ENCODE results near the gene APOBEC3H. TPM values are rescaled to one million over a fixed set of nuclear protein-coding genes. Genes with fewer than 3 reads are reported as not detected.

Gene APOBEC3H
- polyA plus RNA-seq, 1 donor = 0.42 TPM

DNA sequence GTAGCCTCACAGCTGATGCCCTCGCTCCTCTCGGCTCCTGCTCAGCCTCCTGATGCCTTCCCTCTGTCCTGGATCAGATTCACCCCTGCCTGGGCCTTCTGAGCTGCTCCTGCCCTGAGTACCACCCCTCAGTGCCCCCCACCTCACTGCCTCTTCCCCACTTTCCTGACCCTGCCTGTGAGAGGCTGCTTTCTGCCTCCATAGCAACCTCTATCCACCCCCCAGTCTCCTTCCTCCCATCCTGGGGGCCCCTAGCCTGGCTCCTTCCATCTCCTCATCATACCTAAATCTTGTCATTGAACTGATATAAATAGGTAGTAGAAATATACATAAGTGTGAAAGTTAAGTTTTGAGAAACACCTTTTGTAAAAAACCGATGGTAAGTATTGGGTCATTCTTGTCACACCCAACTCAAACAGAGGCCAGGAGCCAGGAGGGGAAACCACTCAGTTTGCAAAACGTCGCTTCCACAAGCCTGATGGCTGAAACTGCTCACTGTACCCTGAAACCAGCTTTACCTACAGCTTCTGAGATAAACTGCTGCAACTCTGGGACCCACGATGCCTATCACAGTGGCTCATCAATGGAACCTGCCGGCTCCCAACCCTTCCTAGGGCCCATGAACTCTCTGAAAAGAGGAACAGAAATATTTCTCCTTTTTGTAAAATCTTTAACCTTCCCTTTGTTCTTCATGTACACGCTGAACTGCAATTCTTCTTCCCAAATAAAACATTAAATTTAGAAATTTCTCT lies 4.8 kb upstream of the APOBEC3H start:
- H3K4me3 ChIP-seq (ENCODE audit: low read length) = no peak overlapping the region
- no peaks in the 10 kb centered on the region for H3K9me3 ChIP-seq (ENCODE audit: control insufficient read depth, low read depth, low read length)
- WGBS (ENCODE audit: insufficient coverage, low lambda C conversion rate) = 100% methylated on average over 1 of the region's 8 CpGs
- H3K27ac ChIP-seq (ENCODE audit: low read length) = no peak overlapping the region
- no peaks in the 10 kb centered on the region for H3K27me3 ChIP-seq (ENCODE audit: control insufficient read depth, insufficient read depth, low read length)
- no peaks in the 10 kb centered on the region for H3K36me3 ChIP-seq (ENCODE audit: control insufficient read depth, insufficient read depth, low read length)
- no peaks in the 10 kb centered on the region for H3K4me1 ChIP-seq (ENCODE audit: control insufficient read depth, insufficient read depth, low read length)
- no peak for DNase-seq

DNA sequence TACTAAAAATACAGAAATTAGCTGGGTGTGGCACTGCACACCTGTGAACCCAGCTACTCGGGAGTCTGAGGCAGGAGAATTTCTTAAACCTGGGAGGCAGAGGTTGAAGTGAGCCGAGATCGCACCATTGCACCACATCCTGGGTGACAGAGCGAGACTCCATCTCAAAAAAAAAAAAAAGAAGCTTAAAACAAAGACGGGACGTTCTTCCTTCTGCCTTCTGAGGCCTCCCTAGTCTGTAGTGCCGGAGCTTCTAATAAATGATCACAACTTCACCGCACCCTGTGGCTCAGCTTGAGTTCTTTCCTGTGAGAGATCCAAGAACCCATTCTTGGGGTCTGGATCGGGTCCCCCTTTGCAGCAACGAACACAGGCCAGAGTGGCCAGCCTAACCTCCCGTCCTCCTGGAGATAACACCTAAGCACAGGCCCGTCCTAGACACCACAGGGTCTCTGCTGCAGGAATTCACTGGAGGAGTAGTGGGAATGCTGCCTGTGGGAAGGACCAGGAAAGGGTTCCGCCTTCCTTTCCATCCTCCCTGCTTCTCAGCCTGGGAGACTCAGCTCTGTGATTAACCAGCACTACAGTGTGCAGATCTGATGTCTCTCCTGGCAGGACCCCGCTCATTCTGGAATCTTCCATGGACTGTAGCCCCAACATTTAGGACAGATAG lies 2.2 kb upstream of the APOBEC3H start:
- no CpG with 5 or more reads among the region's 14 CpGs for WGBS (ENCODE audit: insufficient coverage, low lambda C conversion rate)
- Histone ChIP-seq H3K9me3 (ENCODE audit: control insufficient read depth, low read depth, low read length) (no peaks in the 10 kb centered on the region), H3K27ac (ENCODE audit: low read length) (no peak overlapping the region), H3K27me3 (ENCODE audit: control insufficient read depth, insufficient read depth, low read length) (no peaks in the 10 kb centered on the region), H3K36me3 (ENCODE audit: control insufficient read depth, insufficient read depth, low read length) (no peaks in the 10 kb centered on the region), H3K4me1 (ENCODE audit: control insufficient read depth, insufficient read depth, low read length) (no peaks in the 10 kb centered on the region), H3K4me3 (ENCODE audit: low read length) (no peak overlapping the region)
- no peak for DNase-seq

DNA sequence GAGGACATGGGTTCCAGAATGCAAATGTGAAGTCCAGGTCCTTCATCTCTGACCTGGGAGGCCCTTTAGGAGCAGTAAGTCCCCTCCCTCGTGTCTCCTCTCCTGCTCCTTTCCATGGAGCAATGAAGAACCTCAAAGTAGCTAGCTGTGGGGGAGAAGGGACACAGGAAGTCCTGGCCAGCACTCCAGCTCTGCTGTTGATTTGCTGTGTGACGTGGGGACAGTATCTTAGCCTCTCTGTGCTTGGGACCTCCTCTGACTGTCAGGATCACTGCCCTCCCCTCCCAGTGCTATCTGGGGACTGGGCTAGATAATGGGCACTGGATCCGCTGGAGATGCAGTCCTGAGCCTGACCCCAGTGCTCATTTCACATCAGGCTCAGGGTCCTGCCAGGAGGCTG lies 1.1 kb upstream of the APOBEC3H start:
- WGBS (ENCODE audit: insufficient coverage, low lambda C conversion rate) = no CpG with 5 or more reads among the region's 3 CpGs
- H3K36me3 ChIP-seq (ENCODE audit: control insufficient read depth, insufficient read depth, low read length) = no peaks in the 10 kb centered on the region
- no peak overlapping the region for H3K4me3 ChIP-seq (ENCODE audit: low read length)

DNA sequence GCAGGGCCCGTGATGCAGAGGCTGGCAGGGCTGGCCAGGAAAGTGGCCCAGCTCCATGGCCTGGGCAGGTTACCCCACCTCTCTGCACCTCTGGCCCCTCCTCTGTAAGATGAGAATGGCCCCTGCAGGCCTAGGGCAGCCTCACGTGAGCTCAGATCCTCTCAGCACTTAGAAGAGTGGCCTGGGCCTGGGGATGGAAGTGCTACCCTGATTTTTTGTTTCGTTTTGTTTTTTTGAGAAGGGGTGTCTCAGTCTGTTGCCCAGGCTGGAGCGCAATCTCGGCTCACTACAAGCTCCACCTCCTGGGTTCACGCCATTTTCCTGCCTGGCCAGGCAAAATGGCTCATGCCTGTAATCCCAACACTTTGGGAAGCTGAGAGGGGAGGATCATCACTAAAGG lies 982 bp downstream of the APOBEC3H start:
- no CpG with 5 or more reads among the region's 6 CpGs for WGBS (ENCODE audit: insufficient coverage, low lambda C conversion rate)
- Histone ChIP-seq H3K9me3 (ENCODE audit: control insufficient read depth, low read depth, low read length) (no peaks in the 10 kb centered on the region), H3K27me3 (ENCODE audit: control insufficient read depth, insufficient read depth, low read length) (no peaks in the 10 kb centered on the region), H3K27ac (ENCODE audit: low read length) (no peak overlapping the region), H3K4me3 (ENCODE audit: low read length) (no peak overlapping the region), H3K4me1 (ENCODE audit: control insufficient read depth, insufficient read depth, low read length) (no peaks in the 10 kb centered on the region), H3K36me3 (ENCODE audit: control insufficient read depth, insufficient read depth, low read length) (no peaks in the 10 kb centered on the region)
- DNase-seq = no peak

More for the DNA sequence above, 1.1 kb upstream of the APOBEC3H start:
- Histone ChIP-seq H3K4me1 (ENCODE audit: control insufficient read depth, insufficient read depth, low read length) (no peaks in the 10 kb centered on the region), H3K9me3 (ENCODE audit: control insufficient read depth, low read depth, low read length) (no peaks in the 10 kb centered on the region), H3K27me3 (ENCODE audit: control insufficient read depth, insufficient read depth, low read length) (no peaks in the 10 kb centered on the region), H3K27ac (ENCODE audit: low read length) (no peak overlapping the region)
- no peak for DNase-seq

DNA sequence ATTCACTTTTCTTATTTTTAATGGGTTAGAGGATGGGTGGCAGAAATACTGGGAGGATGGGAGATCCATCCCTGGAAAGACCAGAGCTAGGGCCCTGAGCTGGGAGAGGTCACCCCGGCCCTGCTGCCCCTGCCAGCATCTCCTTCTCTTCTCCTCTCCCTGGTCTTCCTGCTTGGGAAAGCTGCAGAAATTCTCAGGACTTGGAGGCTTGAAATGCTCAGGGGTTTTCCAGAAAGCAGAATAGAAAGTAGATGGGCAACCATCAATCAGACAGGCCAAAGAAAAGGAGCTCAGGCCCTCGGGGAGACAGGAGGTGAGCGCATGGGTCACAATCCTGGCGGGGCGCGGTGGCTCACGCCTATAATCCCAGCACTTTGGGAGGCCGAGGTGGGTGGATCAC lies 1.5 kb downstream of the APOBEC3H start:
- H3K4me1 ChIP-seq (ENCODE audit: control insufficient read depth, insufficient read depth, low read length) = no peaks in the 10 kb centered on the region
- no peak overlapping the region for H3K27ac ChIP-seq (ENCODE audit: low read length)
- no peaks in the 10 kb centered on the region for H3K9me3 ChIP-seq (ENCODE audit: control insufficient read depth, low read depth, low read length)
- H3K27me3 ChIP-seq (ENCODE audit: control insufficient read depth, insufficient read depth, low read length) = no peaks in the 10 kb centered on the region
- H3K36me3 ChIP-seq (ENCODE audit: control insufficient read depth, insufficient read depth, low read length) = no peaks in the 10 kb centered on the region
- WGBS (ENCODE audit: insufficient coverage, low lambda C conversion rate) = 80% methylated on average over 1 of the region's 8 CpGs
- DNase-seq = no peak
- H3K4me3 ChIP-seq (ENCODE audit: low read length) = no peak overlapping the region

DNA sequence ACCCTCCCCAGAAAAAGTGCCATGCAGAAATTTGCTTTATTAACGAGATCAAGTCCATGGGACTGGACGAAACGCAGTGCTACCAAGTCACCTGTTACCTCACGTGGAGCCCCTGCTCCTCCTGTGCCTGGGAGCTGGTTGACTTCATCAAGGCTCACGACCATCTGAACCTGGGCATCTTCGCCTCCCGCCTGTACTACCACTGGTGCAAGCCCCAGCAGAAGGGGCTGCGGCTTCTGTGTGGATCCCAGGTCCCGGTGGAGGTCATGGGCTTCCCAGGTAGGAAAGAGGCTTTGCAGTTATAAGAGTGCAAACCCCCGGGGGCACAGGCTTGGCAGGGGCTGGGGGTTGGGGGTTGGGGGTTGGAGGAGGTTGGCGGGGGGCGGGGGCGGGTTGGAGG lies 4.2 kb downstream of the APOBEC3H start:
- no peak overlapping the region for H3K27ac ChIP-seq (ENCODE audit: low read length)
- H3K36me3 ChIP-seq (ENCODE audit: control insufficient read depth, insufficient read depth, low read length) = no peaks in the 10 kb centered on the region
- no CpG with 5 or more reads among the region's 13 CpGs for WGBS (ENCODE audit: insufficient coverage, low lambda C conversion rate)
- no peaks in the 10 kb centered on the region for H3K27me3 ChIP-seq (ENCODE audit: control insufficient read depth, insufficient read depth, low read length)
- no peaks in the 10 kb centered on the region for H3K9me3 ChIP-seq (ENCODE audit: control insufficient read depth, low read depth, low read length)
- H3K4me1 ChIP-seq (ENCODE audit: control insufficient read depth, insufficient read depth, low read length) = no peaks in the 10 kb centered on the region
- DNase-seq = no peak
- no peak overlapping the region for H3K4me3 ChIP-seq (ENCODE audit: low read length)

DNA sequence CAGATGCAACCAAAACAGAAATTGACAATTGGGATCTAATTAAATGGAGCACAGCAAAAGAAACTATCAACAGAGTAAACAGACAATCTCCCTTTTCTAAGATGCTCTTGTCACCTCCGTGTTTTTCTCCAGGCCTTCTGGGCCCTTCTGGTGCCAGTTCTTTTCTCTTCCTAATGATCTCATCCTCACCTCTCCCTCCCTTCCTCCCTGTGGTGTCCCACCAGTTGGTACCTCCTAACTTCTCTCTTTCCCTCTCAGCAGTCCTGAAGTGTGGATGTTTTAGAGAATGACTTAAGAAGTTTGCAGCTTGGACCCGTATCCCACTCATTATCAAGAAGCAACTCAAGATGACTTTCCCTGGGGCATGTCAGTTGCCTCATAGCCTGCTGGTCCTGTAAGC lies 6.4 kb downstream of the APOBEC3H start:
- no peaks in the 10 kb centered on the region for H3K9me3 ChIP-seq (ENCODE audit: control insufficient read depth, low read depth, low read length)
- no peak overlapping the region for H3K4me3 ChIP-seq (ENCODE audit: low read length)
- H3K27ac ChIP-seq (ENCODE audit: low read length) = no peak overlapping the region
- H3K36me3 ChIP-seq (ENCODE audit: control insufficient read depth, insufficient read depth, low read length) = no peaks in the 10 kb centered on the region
- no peaks in the 10 kb centered on the region for H3K4me1 ChIP-seq (ENCODE audit: control insufficient read depth, insufficient read depth, low read length)
- no peaks in the 10 kb centered on the region for H3K27me3 ChIP-seq (ENCODE audit: control insufficient read depth, insufficient read depth, low read length)
- WGBS (ENCODE audit: insufficient coverage, low lambda C conversion rate) = 56% methylated on average over 1 of the region's 2 CpGs
- no peak for DNase-seq

DNA sequence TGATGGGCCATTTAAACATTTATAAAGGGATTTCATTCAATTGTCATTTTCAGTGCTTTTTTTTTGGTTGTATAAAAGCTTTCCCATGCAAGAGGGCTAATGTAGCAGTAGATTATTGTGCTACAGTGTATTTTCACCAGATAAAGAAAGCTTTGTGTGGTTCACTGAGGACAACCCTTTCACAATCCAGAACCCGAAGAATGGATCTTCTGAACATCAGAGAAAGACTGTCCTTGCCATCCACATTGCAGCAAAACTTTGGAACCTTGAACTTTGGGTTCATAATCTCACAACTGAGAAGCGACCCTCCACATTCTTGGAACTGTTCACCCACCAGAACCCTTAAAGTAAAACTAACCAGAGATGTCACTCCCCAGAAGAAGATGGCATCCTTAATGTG lies 9.3 kb downstream of the APOBEC3H start:
- Histone ChIP-seq H3K9me3 (ENCODE audit: control insufficient read depth, low read depth, low read length) (no peaks in the 10 kb centered on the region), H3K4me1 (ENCODE audit: control insufficient read depth, insufficient read depth, low read length) (no peaks in the 10 kb centered on the region), H3K27ac (ENCODE audit: low read length) (no peak overlapping the region), H3K36me3 (ENCODE audit: control insufficient read depth, insufficient read depth, low read length) (no peaks in the 10 kb centered on the region), H3K27me3 (ENCODE audit: control insufficient read depth, insufficient read depth, low read length) (no peaks in the 10 kb centered on the region), H3K4me3 (ENCODE audit: low read length) (no peak overlapping the region)
- no CpG with 5 or more reads among the region's 2 CpGs for WGBS (ENCODE audit: insufficient coverage, low lambda C conversion rate)
- DNase-seq = no peak

DNA sequence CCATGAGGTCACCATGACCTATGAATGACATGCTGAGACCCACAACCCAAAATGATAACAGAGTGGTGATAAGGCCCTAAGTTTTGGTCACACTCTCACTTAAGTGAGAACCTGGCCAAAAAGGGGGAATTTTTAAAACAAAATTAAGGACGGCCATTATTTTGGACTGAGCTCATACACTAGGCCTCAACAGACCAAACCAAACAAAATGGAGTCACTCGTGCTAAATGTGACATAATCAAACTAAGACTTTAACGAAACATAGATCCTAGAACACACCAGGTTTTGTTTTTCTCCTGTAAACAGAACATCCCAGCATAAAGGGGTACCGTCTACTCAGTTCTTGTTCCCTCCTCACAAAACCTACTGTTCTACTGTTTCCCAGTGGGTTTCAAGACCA lies 11.4 kb downstream of the APOBEC3H start:
- WGBS (ENCODE audit: insufficient coverage, low lambda C conversion rate) = 85% methylated on average over 2 of the region's 4 CpGs
- DNase-seq = no peak
- no peaks in the 10 kb centered on the region for H3K9me3 ChIP-seq (ENCODE audit: control insufficient read depth, low read depth, low read length)

DNA sequence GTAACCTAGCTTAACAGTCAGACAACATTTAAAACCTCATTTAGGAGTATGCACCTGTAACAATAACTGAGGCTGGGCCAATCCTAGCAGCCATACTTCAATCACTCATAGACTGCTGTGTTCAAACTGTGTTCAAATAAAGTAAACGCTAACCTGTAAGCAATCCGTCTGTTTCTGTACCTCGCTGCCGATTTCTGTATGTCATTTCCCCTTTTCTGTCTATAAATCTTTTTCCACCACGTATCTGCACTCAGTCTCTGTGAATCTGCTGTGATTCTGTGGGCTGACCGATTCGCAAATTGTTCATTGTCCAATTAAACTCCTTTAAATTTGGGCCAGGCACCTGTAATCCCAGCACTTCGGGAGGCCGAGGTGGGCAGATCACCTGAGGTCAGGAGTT lies 12.3 kb downstream of the APOBEC3H start:
- no peaks in the 10 kb centered on the region for H3K36me3 ChIP-seq (ENCODE audit: control insufficient read depth, insufficient read depth, low read length)
- WGBS (ENCODE audit: insufficient coverage, low lambda C conversion rate) = 79% methylated on average over 4 of the region's 9 CpGs

More for the DNA sequence above, 11.4 kb downstream of the APOBEC3H start:
- Histone ChIP-seq H3K4me3 (ENCODE audit: low read length) (no peak overlapping the region), H3K27ac (ENCODE audit: low read length) (no peak overlapping the region), H3K36me3 (ENCODE audit: control insufficient read depth, insufficient read depth, low read length) (no peaks in the 10 kb centered on the region), H3K27me3 (ENCODE audit: control insufficient read depth, insufficient read depth, low read length) (peaks cover 1% of the 10 kb centered on the region), H3K4me1 (ENCODE audit: control insufficient read depth, insufficient read depth, low read length) (no peaks in the 10 kb centered on the region)

More for the DNA sequence above, 12.3 kb downstream of the APOBEC3H start:
- DNase-seq = no peak
- Histone ChIP-seq H3K4me1 (ENCODE audit: control insufficient read depth, insufficient read depth, low read length) (no peaks in the 10 kb centered on the region), H3K27me3 (ENCODE audit: control insufficient read depth, insufficient read depth, low read length) (peaks cover 10% of the 10 kb centered on the region), H3K4me3 (ENCODE audit: low read length) (no peak overlapping the region), H3K9me3 (ENCODE audit: control insufficient read depth, low read depth, low read length) (no peaks in the 10 kb centered on the region), H3K27ac (ENCODE audit: low read length) (no peak overlapping the region)

Data from large intestine (tissue), 3 donors.